HEK293 (cell line): ENCODE results near the gene OR5H15.
"Not testable (repeated sequence)": the region's sequence is repeated elsewhere in the genome, so short reads cannot be mapped to it uniquely, and the experiment has no call there.

Experiments
- CTCF ChIA-PET: fragments of 350-600 bp; formaldehyde crosslinking; extraction: SDS; loops from one replicate; lab custom pipeline; 2021; ENCODE audit warnings: antibody characterized with exemption; lab: Yijun Ruan, JAX
- POLR2A ChIA-PET: fragments of 300-600 bp; formaldehyde crosslinking; extraction: SDS; loops from one replicate; lab custom pipeline; 2020; ENCODE audit warnings: antibody characterized with exemption, inconsistent platforms; lab: Yijun Ruan, JAX
- H3K27ac ChIP-seq: fragments of 200-500 bp; sonication (Bioruptor generic); 2 replicates; pipeline ENCODE4 v1.5.1; 2014; ENCODE audit warnings: low read depth, low read length, control low read depth, inconsistent platforms; ENCODE audit errors: extremely low read depth
- H3K36me3 ChIP-seq, 2 experiments: fragments of 200-500 bp in 1 of 2; sonication (Bioruptor generic) in 1 of 2; 1 replicate in 1 of 2; 2 replicates in 1 of 2; pipeline ENCODE4 v1.5.1; 2014 to 2017; ENCODE audit warnings: inconsistent platforms in 2 of 2, low read length in 2 of 2; ENCODE audit not compliant: control insufficient read depth in 2 of 2, insufficient read depth in 1 of 2
- H3K4me1 ChIP-seq: fragments of 200-500 bp; sonication (Bioruptor generic); 2 replicates; pipeline ENCODE4 v1.5.1; 2014; ENCODE audit warnings: mild to moderate bottlenecking, low read length, inconsistent platforms; ENCODE audit not compliant: control insufficient read depth, insufficient read depth
- H3K4me3 ChIP-seq: 2 replicates; pipeline ENCODE4 v1.5.1; 2011; ENCODE audit warnings: low read depth, mild to moderate bottlenecking, control low read depth, low read length, moderate library complexity
- H3K9me3 ChIP-seq: fragments of 200-500 bp; sonication (Bioruptor generic); 2 replicates; pipeline ENCODE4 v1.5.1; 2014; ENCODE audit warnings: low read depth, low read length, inconsistent platforms; ENCODE audit not compliant: control insufficient read depth, insufficient read depth
- HIC1 ChIP-seq: fragments of 450-650 bp; formaldehyde crosslinking; IDR thresholded peaks from 2 replicates; pipeline ENCODE4 v1.5.1; 2016; ENCODE audit warnings: missing biosample characterization, missing genetic modification characterization
- HOXD13 ChIP-seq: sonication (generic); formaldehyde crosslinking; IDR thresholded peaks from 2 replicates; pipeline ENCODE4 v1.8.0; 2022; ENCODE audit warnings: missing genetic modification reagents, borderline replicate concordance
- KLF16 ChIP-seq: fragments of 450-650 bp; formaldehyde crosslinking; IDR thresholded peaks from 2 replicates; pipeline ENCODE4 v1.5.1; 2017; ENCODE audit warnings: missing biosample characterization, missing genetic modification characterization
- MEIS1 ChIP-seq: sonication (generic); formaldehyde crosslinking; IDR thresholded peaks from 2 replicates; pipeline ENCODE4 v1.8.1; 2022; ENCODE audit warnings: missing genetic modification reagents, mild to moderate bottlenecking, borderline replicate concordance
- PBX3 ChIP-seq: sonication (generic); formaldehyde crosslinking; IDR thresholded peaks from 2 replicates; pipeline ENCODE4 v1.8.1; 2022; ENCODE audit warnings: mild to moderate bottlenecking, moderate library complexity, missing genetic modification reagents
- REST ChIP-seq: fragments of 450-650 bp; formaldehyde crosslinking; IDR thresholded peaks from 2 replicates; pipeline ENCODE4 v1.5.1; 2016; ENCODE audit warnings: missing biosample characterization, missing genetic modification characterization
- YY1 ChIP-seq: fragments of 450-650 bp; formaldehyde crosslinking; IDR thresholded peaks from 2 replicates; pipeline ENCODE4 v1.5.1; 2018; ENCODE audit warnings: missing biosample characterization, missing genetic modification characterization
- ZBTB21 ChIP-seq: fragments of 450-650 bp; formaldehyde crosslinking; IDR thresholded peaks from 2 replicates; pipeline ENCODE4 v1.5.1; 2017; ENCODE audit warnings: missing biosample characterization, missing genetic modification characterization
- ZBTB48 ChIP-seq: fragments of 450-650 bp; formaldehyde crosslinking; IDR thresholded peaks from 2 replicates; pipeline ENCODE4 v1.5.1; 2016; ENCODE audit warnings: missing biosample characterization, missing genetic modification characterization
- ZBTB49 ChIP-seq: fragments of 450-650 bp; formaldehyde crosslinking; IDR thresholded peaks from 2 replicates; pipeline ENCODE4 v1.5.1; 2016; ENCODE audit warnings: missing biosample characterization, missing genetic modification characterization, low read depth
- ZBTB8A ChIP-seq: fragments of 450-650 bp; formaldehyde crosslinking; IDR thresholded peaks from 2 replicates; pipeline ENCODE4 v1.5.1; 2016; ENCODE audit warnings: missing biosample characterization, missing genetic modification characterization
- ZEB2 ChIP-seq: fragments of 450-650 bp; formaldehyde crosslinking; IDR thresholded peaks from 2 replicates; pipeline ENCODE4 v1.5.1; 2016; ENCODE audit warnings: missing biosample characterization, missing genetic modification characterization
- ZNF184 ChIP-seq: fragments of 450-650 bp; IDR thresholded peaks from 2 replicates; pipeline ENCODE4 v1.5.1; 2018; ENCODE audit warnings: missing biosample characterization, mild to moderate bottlenecking, missing genetic modification characterization
- ZNF302 ChIP-seq: fragments of 450-650 bp; formaldehyde crosslinking; IDR thresholded peaks from 2 replicates; pipeline ENCODE4 v1.5.1; 2016; ENCODE audit warnings: missing biosample characterization, missing genetic modification characterization, low read depth
- ZNF37A ChIP-seq: fragments of 450-650 bp; IDR thresholded peaks from 2 replicates; pipeline ENCODE4 v1.5.1; 2018; ENCODE audit warnings: missing biosample characterization, missing genetic modification characterization
- ZNF473 ChIP-seq: fragments of 450-650 bp; formaldehyde crosslinking; IDR thresholded peaks from 2 replicates; pipeline ENCODE4 v1.5.1; 2017; ENCODE audit warnings: missing biosample characterization, missing genetic modification characterization
- ZNF501 ChIP-seq: fragments of 450-650 bp; formaldehyde crosslinking; IDR thresholded peaks from 2 replicates; pipeline ENCODE4 v1.5.1; 2016; ENCODE audit warnings: missing biosample characterization, missing genetic modification characterization
- ZNF580 ChIP-seq: fragments of 450-650 bp; formaldehyde crosslinking; IDR thresholded peaks from 2 replicates; pipeline ENCODE4 v1.5.1; 2016; ENCODE audit warnings: missing biosample characterization, missing genetic modification characterization
- ZNF692 ChIP-seq: fragments of 450-650 bp; formaldehyde crosslinking; IDR thresholded peaks from 2 replicates; pipeline ENCODE4 v1.5.1; 2016; ENCODE audit warnings: missing biosample characterization, missing genetic modification characterization
- ZNF777 ChIP-seq: fragments of 450-650 bp; formaldehyde crosslinking; IDR thresholded peaks from 2 replicates; pipeline ENCODE4 v1.5.1; 2017; ENCODE audit warnings: missing biosample characterization, missing genetic modification characterization, borderline replicate concordance
- ZNF830 ChIP-seq: fragments of 450-650 bp; IDR thresholded peaks from 2 replicates; pipeline ENCODE4 v1.5.0; 2018; ENCODE audit warnings: missing biosample characterization, missing genetic modification characterization, low read depth, mild to moderate bottlenecking, moderate library complexity

The OR5H15 gene

GRCh38 chr3:98148751-98149150 is 17.7 kb upstream of the OR5H15 start (continued):
- TF ChIP-seq MEIS1 (CRISPR knock-in tag) (no peak), YY1 (tag by site-specific recombination) (no peak), PBX3 (CRISPR knock-in tag) (no peak), ZNF37A (tag by site-specific recombination) (no peak), ZNF580 (no peak), ZNF501 (no peak), ZNF830 (tag by site-specific recombination) (no peak)

GRCh38 chr3:98149456-98149855 is 17.0 kb upstream of the OR5H15 start:
- H3K4me3 ChIP-seq, H3K4me1 ChIP-seq, CTCF ChIA-PET, POLR2A ChIA-PET, H3K9me3 ChIP-seq, H3K36me3 ChIP-seq, H3K27ac ChIP-seq: not testable (repeated sequence)

GRCh38 chr3:98151241-98151640 is 15.3 kb upstream of the OR5H15 start:
- Histone ChIP-seq H3K4me3 (no peak overlapping the region), H3K27ac (no peak overlapping the region), H3K36me3 (no peaks in the 10 kb centered on the region), H3K4me1 (no peaks in the 10 kb centered on the region), H3K9me3 (no peaks in the 10 kb centered on the region)
- TF ChIP-seq ZBTB8A (tag by site-specific recombination) (no peak), ZBTB21 (tag by site-specific recombination) (no peak), KLF16 (no peak), ZNF777 (tag by site-specific recombination) (no peak), ZEB2 (tag by site-specific recombination) (no peak), ZNF184 (tag by site-specific recombination) (no peak)
- ChIA-PET POLR2A (no interaction called here), CTCF (no interaction called here)

- CTCF ChIA-PET: no interaction called here
- no peak overlapping the region for H3K4me3 ChIP-seq
- POLR2A ChIA-PET: interaction anchor here (0.6 kb wide), 1 partner anchor 570 kb away, joined by 3 read pairs; no protein-coding TSS in a partner anchor
- no peaks in the 10 kb centered on the region for H3K4me1 ChIP-seq
- H3K36me3 ChIP-seq: no peaks in the 10 kb centered on the region
- H3K9me3 ChIP-seq: no peaks in the 10 kb centered on the region
- no peak overlapping the region for H3K27ac ChIP-seq
- TF ChIP-seq HIC1 (tag by site-specific recombination) (no peak), ZBTB49 (tag by site-specific recombination) (no peak), REST (no peak), HOXD13 (CRISPR knock-in tag) (no peak), ZNF302 (tag by site-specific recombination) (no peak), ZNF473 (tag by site-specific recombination) (no peak), ZNF692 (no peak), ZBTB48 (tag by site-specific recombination) (no peak)
Observed at GRCh38 chr3:98171071-98171470, 4.6 kb downstream of the OR5H15 start.
